Measurements from ENCODE around the gene GPR183.

Gene GPR183

GRCh38 chr13:99313501-99313900 is 6.3 kb upstream of the GPR183 start:
- in situ Hi-C loops (cut with MboI; ENCODE audit: low sequenced_read_pairs): no loop called here

DNA sequence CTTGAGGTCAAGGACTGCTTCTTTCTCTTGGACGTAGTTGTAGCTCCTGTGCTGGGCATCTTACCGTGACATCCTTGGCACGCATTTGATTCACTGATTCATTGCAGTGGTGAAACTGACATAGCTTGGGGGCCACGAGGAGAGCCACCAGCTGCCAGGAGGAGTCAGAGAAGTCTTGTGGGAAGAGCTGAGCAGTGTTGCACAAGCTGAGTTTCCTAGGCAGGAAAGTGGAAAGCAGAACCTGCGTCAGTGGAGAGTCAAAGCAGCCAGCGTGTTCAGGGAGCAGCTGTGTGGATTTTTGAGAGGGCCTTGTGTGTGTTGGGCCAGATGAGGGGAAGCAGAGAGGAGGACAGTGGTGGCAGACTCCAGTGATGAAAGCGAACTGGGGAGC is 5.3 kb upstream of the GPR183 start:
- in situ Hi-C loops (cut with MboI; ENCODE audit: low sequenced_read_pairs): no loop called here

DNA sequence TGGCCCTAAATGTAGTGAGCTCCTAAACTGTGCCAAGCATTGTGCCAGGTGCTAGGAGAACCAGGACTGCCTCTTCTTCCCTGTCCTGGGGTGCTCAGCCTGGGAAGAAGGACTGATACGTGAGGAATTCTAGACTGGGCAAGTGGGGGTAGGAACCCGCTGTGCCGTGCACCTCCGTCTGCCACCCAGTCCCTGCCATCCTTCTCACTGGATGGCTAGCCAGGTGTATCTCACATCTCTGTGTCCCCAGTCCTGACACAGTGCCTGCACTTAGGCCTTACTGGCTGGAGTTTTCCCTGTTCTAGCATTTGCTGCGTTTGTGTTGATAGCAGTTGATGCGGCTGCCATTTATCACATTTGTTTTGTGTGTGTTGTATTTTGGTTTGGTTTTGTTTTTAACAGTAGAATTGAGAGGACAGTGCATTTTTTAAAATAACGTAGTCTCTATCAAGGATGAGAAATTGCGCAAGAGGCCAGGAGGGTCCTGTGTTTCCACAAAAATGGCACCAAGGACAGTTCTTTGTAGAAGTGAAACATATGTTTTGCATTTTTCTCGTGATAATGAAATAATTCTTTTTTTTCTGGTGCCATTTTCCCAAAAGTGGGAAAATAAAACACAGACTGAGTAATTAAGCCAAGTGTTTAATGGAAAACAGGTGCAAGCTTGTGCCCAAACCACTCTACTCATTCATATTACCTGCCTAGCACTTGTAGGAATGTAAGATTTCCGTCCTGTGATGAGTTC is 4.7 kb upstream of the GPR183 start:
- in situ Hi-C loops (cut with MboI; ENCODE audit: low sequenced_read_pairs): no loop called here

DNA sequence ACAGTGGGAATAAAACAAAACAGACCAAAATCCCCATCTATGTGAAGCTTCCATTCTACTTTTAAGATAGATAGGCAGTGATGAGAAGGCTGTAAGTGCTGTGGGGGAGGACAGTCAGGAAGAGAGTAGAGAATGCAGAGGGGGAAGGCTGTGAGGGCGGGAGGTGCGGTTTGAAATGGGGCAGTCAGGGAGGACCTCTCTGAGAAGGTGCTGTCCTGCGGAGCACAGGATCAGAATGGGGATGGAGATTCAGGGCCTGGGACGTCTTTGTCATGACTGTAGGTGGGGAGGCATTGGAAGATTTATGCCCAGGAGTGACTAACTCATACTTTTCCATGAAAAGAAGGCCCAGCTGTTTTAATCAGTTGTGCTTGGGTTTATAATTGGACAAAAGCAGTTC is 3.9 kb upstream of the GPR183 start:
- in situ Hi-C loops (cut with MboI; ENCODE audit: low sequenced_read_pairs): no loop called here

DNA sequence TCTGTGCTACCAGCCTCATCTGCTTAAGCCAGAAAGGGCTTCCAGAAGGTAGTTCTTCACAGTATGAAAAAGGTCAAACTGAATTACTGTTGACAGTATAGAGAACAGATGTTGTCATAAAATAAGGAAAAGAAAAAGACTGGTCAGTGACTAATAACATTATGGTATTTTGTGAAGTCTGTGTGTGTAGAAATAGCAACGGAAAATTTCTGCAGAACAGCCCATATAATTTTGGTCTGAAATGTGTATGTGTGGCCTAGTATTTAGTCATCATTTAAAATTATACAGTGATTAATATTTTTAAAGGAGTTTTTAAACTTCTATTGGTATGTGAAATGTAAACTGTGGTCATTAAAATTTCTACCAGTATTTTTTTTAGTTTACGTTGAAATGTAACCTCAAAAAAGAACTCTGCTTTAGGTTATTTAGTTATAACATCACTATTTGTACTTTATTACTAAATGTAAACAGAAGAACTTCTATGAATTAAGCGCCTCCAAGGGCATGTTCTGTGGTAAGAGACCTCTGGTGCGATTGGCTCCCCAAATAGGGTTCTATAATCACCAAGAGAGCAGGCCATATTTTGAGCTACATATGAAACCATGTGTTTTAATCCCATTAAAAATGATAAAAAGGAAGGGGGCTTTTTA is 3.3 kb upstream of the GPR183 start:
- in situ Hi-C loops (cut with MboI; ENCODE audit: low sequenced_read_pairs): no loop called here

DNA sequence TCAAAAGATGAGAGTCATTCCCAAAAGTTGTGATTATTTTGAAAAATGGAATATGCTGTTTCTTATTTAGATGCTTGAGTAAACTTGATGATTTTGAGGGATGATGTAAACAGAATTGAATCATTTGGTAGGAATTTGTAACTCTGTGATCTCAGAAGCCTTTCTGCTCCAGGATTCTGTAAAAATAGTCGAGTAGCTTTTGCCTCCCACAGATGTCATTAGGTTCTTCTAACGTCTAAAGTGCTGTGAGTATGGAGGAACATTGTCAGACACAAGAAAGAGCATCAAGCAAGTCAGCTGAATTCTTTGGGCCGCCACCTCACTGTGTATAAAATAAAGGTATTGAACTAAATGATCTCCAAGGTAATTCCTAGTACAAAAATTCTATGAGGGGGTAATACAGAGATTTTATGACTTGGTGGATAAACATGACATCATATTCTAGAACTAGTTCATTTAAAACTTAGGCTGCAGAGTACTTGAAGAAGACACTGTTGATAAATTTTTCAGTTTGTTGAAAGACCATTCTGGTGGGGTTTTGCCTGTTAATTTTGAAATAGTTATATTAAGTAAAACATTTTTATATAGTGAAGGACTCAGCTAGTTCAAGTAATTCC is 1.4 kb upstream of the GPR183 start:
- in situ Hi-C loops (cut with MboI; ENCODE audit: low sequenced_read_pairs): no loop called here

- in situ Hi-C loops (cut with MboI; ENCODE audit: low sequenced_read_pairs): no loop called here
These were observed 595 bp upstream of the GPR183 start for GRCh38 chr13:99307648-99308339.

DNA sequence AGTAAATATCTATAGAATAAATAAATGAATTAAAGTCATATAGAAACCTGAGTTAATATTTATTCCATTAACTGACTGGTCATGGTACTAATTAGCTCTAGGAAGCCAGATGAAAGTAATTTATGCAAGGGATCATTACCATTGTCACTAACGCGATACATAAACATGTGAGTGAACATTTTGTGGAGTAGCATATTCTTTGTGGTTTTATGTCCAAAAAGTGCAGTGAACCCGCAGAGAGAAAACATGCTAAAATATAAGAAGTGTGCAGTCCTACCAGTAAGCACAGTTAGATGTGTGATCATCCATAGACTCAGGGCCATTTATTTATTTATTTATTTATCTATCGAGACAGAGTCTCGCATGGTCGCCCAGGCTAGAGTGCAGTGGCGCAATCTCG is 1.6 kb downstream of the GPR183 start:
- in situ Hi-C loops (cut with MboI; ENCODE audit: low sequenced_read_pairs): no loop called here

- in situ Hi-C loops (cut with MboI; ENCODE audit: low sequenced_read_pairs): no loop called here
These were observed 2.0 kb downstream of the GPR183 start for GRCh38 chr13:99305158-99305557.

GRCh38 chr13:99304541-99304940 is 2.7 kb downstream of the GPR183 start:
- in situ Hi-C loops (cut with MboI; ENCODE audit: low sequenced_read_pairs): no loop called here

- in situ Hi-C loops (cut with MboI; ENCODE audit: low sequenced_read_pairs): no loop called here
These were observed 3.2 kb downstream of the GPR183 start for GRCh38 chr13:99303863-99304521.

DNA sequence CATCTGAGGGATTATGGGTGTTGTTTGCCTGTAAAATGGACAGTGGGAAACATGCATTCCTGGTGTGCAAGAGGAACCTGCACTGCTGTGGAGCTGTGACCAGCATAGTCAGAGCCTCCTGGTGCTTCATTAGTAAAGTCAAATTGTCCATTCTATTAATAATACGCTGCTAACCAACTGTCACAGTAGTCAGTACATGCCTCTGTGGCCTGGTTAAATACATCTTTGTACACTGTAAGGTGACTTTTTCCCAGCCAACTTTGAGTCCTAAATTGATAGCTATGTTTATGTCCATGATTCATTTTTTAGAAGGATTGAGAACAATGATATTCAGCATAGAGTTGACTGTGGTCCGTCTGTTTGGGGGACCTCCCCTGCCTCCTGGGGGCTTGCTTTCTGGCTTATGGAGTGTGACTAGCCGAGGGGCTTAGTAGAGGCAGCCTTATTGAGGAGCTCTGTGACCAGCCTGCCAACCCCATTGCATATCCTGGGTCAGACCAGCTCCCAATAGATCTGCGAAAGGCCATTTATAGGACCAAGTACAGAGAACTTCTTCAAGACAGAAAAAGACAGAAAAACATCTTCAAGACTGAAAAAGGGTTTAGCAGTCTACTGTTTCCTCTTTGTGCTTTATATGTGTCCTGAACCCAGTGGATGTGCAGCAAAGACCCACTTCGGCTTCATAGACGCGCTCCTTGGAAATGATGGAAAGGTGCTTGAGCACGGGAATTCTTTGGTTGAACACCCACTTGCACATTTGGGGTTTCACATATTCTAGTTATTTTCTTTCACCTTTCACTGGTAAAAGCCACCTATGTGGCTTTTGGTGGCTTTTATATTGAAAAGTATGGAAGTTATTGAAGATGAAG is 4.3 kb downstream of the GPR183 start:
- in situ Hi-C loops (cut with MboI; ENCODE audit: low sequenced_read_pairs): no loop called here

GRCh38 chr13:99301913-99302636 is 5.1 kb downstream of the GPR183 start:
- in situ Hi-C loops (cut with MboI; ENCODE audit: low sequenced_read_pairs): no loop called here

- in situ Hi-C loops (cut with MboI; ENCODE audit: low sequenced_read_pairs): no loop called here
These were observed 6.0 kb downstream of the GPR183 start for GRCh38 chr13:99301056-99301838.

- in situ Hi-C loops (cut with MboI; ENCODE audit: low sequenced_read_pairs): no loop called here
These were observed 7.3 kb downstream of the GPR183 start for GRCh38 chr13:99299920-99300341.

DNA sequence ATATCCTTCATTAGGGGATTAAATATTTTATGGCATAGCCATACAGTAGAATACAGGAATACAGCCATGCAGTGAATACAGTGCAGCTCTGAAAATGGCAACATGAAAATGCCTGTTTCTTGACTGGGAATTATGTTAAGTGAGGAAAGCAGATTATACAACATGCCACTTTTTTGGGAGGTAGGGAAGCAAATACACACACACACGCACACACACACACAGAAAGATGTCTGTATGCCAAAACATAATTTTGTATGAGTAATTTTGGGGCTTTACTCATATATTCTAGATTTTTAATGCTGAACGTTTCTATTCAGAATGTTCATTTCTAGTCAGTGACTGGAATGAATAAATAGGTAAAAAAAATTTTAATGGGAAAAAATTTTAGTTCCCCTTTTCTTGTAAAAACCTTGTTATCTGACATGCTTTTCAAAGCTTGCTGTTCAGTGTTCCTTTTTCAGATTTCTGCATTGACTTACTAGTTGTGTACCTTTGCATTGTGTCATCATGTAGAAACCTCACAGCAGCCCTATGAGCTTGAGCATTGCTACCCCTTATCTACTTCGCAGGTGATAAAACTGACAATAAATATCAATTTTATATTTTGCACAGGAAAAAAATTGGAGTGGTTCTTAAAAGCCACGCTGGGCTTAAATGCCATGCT is 7.8 kb downstream of the GPR183 start:
- in situ Hi-C loops (cut with MboI; ENCODE audit: low sequenced_read_pairs): no loop called here

- in situ Hi-C loops (cut with MboI; ENCODE audit: low sequenced_read_pairs): no loop called here
These were observed 9.1 kb downstream of the GPR183 start for GRCh38 chr13:99298056-99298455.

- in situ Hi-C loops (cut with MboI; ENCODE audit: low sequenced_read_pairs): no loop called here
These were observed 9.9 kb downstream of the GPR183 start for GRCh38 chr13:99297331-99297730.
